GM12865 (cell line): ENCODE results near the gene ART3.

Experiments used
- DNase-seq: peaks from one replicate; pipeline ENCODE4 v3.0.0; 2010; ENCODE audit warnings: low read depth
- H3K4me3 ChIP-seq: 2 replicates; pipeline ENCODE4 v1.5.1; 2011; ENCODE audit warnings: mild to moderate bottlenecking, low read depth, low read length, control low read depth
- TF ChIP-seq, protein P1 (sequence below): IDR thresholded peaks from 2 replicates; pipeline ENCODE4 v1.5.1; 2011; ENCODE audit warnings: low read length, control low read depth, low read depth, inconsistent platforms; ENCODE audit not compliant: insufficient read depth; ENCODE audit errors: missing control alignments

The ART3 gene

DNA sequence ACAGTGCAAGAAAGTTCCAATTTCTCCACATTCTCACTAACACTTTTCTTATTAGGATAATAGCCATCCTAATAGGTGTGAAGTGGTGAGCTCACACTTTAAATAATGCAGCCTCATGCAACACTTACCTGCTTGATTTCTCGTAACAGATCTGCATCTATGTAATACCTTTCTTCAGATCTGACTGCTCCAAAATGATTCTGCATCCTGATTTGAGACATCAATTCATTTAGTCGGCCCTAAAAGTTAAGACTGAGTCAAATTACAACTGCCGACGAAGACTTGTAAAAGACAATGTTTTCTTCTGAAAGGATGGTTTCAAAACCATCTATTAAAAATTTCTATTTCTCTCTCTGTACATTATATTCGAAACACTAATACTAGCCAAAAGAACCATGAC lies 43.0 kb downstream of the ART3 start:
- H3K4me3 ChIP-seq, result no peak overlapping the region
- TF ChIP-seq, protein P1, sequence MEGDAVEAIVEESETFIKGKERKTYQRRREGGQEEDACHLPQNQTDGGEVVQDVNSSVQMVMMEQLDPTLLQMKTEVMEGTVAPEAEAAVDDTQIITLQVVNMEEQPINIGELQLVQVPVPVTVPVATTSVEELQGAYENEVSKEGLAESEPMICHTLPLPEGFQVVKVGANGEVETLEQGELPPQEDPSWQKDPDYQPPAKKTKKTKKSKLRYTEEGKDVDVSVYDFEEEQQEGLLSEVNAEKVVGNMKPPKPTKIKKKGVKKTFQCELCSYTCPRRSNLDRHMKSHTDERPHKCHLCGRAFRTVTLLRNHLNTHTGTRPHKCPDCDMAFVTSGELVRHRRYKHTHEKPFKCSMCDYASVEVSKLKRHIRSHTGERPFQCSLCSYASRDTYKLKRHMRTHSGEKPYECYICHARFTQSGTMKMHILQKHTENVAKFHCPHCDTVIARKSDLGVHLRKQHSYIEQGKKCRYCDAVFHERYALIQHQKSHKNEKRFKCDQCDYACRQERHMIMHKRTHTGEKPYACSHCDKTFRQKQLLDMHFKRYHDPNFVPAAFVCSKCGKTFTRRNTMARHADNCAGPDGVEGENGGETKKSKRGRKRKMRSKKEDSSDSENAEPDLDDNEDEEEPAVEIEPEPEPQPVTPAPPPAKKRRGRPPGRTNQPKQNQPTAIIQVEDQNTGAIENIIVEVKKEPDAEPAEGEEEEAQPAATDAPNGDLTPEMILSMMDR, result no peak
- no peak for DNase-seq

DNA sequence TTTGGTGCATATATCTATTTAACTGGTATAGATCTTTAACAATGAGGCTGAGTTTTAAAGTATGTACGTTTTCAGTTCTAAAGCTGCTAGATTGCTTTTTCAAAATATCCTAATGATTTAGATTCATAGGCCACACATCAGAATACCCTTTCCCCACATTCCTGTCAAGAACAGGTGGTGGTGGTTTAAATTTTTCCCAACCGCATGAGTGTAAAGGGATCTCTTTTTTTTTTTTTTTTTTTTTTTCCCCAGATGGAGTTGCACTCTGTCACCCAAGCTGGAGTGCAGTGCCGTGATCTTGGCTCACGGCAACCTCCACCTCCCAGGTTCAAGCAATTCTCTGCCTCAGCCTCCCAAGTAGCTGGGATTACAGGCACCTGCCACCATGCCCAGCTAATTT lies 45.7 kb downstream of the ART3 start:
- no peak for DNase-seq
- no peak overlapping the region for H3K4me3 ChIP-seq
- TF ChIP-seq, protein P1, result no peak

DNA sequence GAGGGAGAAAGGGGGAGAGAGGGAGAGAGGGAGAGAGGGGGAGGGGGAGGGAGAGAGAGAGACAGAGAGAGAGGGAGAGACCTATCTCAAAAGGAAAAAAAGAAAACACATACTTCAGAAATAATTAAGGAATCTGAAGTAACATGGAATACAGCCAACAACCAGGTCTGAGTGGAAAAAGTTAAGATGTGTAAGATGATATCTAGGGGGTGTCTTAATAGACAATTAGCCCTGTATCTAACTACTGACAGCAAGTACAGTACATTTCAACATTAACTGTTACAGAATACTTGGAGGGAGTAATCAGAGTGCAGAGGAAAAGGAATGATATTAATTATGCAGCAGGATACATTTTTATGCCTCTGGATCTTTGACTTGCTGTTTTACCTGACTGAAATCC lies 51.3 kb downstream of the ART3 start:
- H3K4me3 ChIP-seq, result no peak overlapping the region
- no peak for DNase-seq
- TF ChIP-seq, protein P1, result no peak

DNA sequence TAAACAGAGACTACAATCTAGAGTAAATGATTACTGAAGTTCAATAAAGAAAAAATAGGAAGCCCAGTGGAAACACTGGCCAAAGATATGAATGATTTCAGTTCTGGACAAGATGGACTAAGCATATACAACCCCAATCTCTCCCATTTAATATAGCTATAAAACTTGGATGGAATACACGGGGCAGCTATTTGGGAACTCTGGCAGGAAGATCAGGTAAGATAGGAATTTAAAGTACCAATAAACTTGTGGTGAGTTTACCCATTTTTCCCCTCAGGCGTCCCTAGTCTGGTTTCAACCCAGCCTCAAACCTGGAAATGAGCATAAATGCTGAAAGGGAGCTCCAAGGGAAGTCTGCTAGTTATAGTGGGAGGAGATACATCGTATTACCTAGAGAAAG lies 53.2 kb downstream of the ART3 start:
- TF ChIP-seq, protein P1, result no peak
- no peak for DNase-seq
- no peak overlapping the region for H3K4me3 ChIP-seq

DNA sequence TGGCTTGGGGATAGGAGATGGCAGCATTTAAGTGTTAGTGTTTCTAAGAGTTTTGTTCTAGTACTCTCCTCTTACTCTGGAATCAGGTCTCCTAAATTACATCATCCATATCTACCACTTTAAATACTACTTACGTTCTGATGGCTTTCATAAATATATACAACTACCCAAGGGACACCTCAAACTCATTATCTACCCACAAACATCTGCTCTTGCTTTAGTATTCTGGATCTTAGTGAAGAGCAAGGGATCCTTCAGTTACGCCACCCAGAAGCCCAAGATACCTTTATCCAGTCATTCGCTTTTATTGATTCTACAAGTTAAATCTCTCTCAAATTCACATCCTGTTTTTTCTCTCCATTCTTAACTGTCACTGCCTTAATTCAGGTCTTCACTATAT lies 66.7 kb downstream of the ART3 start:
- no peak for DNase-seq
- no peak overlapping the region for H3K4me3 ChIP-seq
- TF ChIP-seq, protein P1, result no peak

DNA sequence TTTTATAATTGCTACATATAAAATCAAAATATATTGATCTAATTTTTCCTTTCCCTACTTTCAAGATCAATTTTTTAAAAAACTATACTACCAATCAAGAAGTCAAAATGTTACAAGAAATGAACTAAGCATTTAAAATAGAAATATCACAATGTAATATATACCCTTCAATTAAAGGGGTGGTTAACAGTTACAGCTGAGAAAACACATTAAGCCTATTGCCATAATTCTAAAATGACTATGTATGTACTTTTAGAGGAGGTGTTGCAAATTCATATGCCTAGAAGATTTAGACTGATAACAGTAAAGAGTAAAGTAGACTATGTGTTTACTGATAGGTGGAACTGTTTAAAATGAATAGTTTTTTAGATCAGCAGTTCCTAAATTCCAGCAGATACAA lies 70.0 kb downstream of the ART3 start:
- TF ChIP-seq, protein P1, result no peak
- H3K4me3 ChIP-seq, result no peak overlapping the region
- no peak for DNase-seq

DNA sequence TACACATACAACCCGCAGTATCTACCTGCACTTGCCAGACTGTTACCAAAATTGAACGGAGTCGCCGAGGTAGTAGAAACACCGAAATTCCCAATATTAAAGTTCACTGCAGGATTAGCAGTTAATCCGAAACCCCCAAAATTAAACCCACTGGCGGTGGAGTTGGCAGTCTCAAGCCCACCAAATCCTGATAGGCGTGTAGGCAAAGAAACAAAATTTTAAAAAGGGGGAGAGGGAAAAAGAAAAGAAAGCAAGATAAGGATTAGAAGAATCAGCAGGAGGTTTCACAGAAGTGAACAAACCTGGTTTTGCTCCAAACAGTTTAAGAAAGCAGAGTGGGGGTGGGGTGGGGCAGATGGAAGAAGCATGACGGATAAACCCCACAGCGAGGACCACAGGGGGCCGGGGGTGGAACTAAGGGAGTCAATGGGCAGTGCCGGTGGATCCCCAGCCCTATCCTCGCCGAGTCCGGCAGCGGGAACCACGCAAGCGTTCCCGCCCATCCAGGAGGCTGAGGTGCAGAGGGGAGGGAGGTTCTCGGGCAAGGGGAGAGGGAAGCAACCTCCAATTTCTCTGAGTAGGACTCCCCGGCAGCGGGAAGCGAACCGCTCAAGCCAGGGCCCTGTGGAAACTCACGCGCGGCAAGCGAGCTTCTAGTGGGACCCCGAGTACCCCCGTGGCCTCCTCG lies 73.1 kb downstream of the ART3 start:
- TF ChIP-seq, protein P1, result no peak
- H3K4me3 ChIP-seq, result peak overlapping the region; percentile 82
- peak; percentile 73 for DNase-seq
